K562 (cell line): Measurements from ENCODE around the gene NECAB2. TPM values are rescaled to one million over a fixed set of nuclear protein-coding genes. Genes with fewer than 3 reads are reported as not detected.

Experiments
- ATF3 ChIP-seq, 2 experiments: fragments of 450-650 bp in 1 of 2; sonication (generic) in 1 of 2; formaldehyde crosslinking in 1 of 2; IDR thresholded peaks in 1 of 2; conservative IDR thresholded peaks in 1 of 2; 2 replicates each; pipeline versions ENCODE4 v1.6.1 to v1.8.1; 2016 to 2023; ENCODE audit warnings: mild to moderate bottlenecking in 2 of 2, moderate library complexity in 2 of 2, inconsistent platforms in 1 of 2, missing genetic modification reagents in 1 of 2
- FOXA3 ChIP-seq, 2 experiments: fragments of 450-650 bp in 1 of 2; sonication (generic) in 1 of 2; formaldehyde crosslinking; IDR thresholded peaks in 1 of 2; conservative IDR thresholded peaks in 1 of 2; 2 replicates each; pipeline versions ENCODE4 v1.4.0 to v1.8.0; 2020 to 2022; ENCODE audit warnings: mild to moderate bottlenecking in 2 of 2, missing genetic modification reagents in 1 of 2
- NCOA4 ChIP-seq: fragments of 450-650 bp; IDR thresholded peaks from 2 replicates; pipeline ENCODE4 v1.6.1; 2018; ENCODE audit warnings: mild to moderate bottlenecking; ENCODE audit not compliant: partially characterized antibody
- NKRF ChIP-seq: fragments of 450-650 bp; IDR thresholded peaks from 2 replicates; pipeline ENCODE4 v1.6.1; 2016; ENCODE audit warnings: borderline replicate concordance
- NR1H2 ChIP-seq: sonication (generic); formaldehyde crosslinking; IDR thresholded peaks from 2 replicates; pipeline ENCODE4 v1.4.0; 2020; ENCODE audit warnings: mild to moderate bottlenecking, missing genetic modification reagents
- NR2C2 ChIP-seq, 2 experiments: fragments of 200-800 bp in 1 of 2; sonication (Bioruptor generic) in 1 of 2; sonication (generic) in 1 of 2; formaldehyde crosslinking in 1 of 2; IDR thresholded peaks; 2 replicates each; pipeline versions ENCODE4 v1.6.1 to v1.8.0; 2016 to 2022; ENCODE audit warnings: mild to moderate bottlenecking in 1 of 2, missing compliant biosample characterization in 1 of 2, missing genetic modification characterization in 1 of 2, missing genetic modification reagents in 1 of 2
- PBX2 ChIP-seq, 2 experiments: IDR thresholded peaks in 1 of 2; conservative IDR thresholded peaks in 1 of 2; 2 replicates each; pipeline ENCODE4 v1.6.1; 2016; ENCODE audit warnings: low read depth in 2 of 2, mild to moderate bottlenecking in 1 of 2, missing compliant biosample characterization in 1 of 2, missing genetic modification characterization in 1 of 2, moderate library complexity in 1 of 2
- SRSF1 ChIP-seq: fragments of 200-400 bp; formaldehyde crosslinking; IDR thresholded peaks from 2 replicates; pipeline ENCODE4 v1.6.1; 2017; ENCODE audit warnings: mild to moderate bottlenecking, low read depth, low read length, moderate library complexity
- TAF15 ChIP-seq: fragments of 200-400 bp; formaldehyde crosslinking; IDR thresholded peaks from 2 replicates; pipeline ENCODE4 v1.6.1; 2017; ENCODE audit warnings: mild to moderate bottlenecking, low read depth, low read length, moderate library complexity
- TBP ChIP-seq: optimal IDR thresholded peaks from 2 replicates; pipeline ENCODE3; 2011; ENCODE audit warnings: low read depth, low read length, improper control_type of control experiment
- XRCC4 ChIP-seq: IDR thresholded peaks from one replicate; pipeline ENCODE4 v1.6.1; 2011; ENCODE audit not compliant: insufficient read depth, insufficient read length; ENCODE audit errors: extremely low read depth
- ZMIZ1 ChIP-seq, 2 experiments: fragments of 150-350 bp in 1 of 2; IDR thresholded peaks; 2 replicates each; pipeline ENCODE4 v1.6.1; 2012 to 2016; ENCODE audit warnings: low read depth in 2 of 2, low read length in 2 of 2, mild to moderate bottlenecking in 1 of 2, moderate library complexity in 1 of 2
- ZNF668 ChIP-seq: fragments of 250-450 bp; sonication (Bioruptor Pico); IDR thresholded peaks from 2 replicates; pipeline ENCODE4 v1.8.0; 2022; ENCODE audit warnings: mild to moderate bottlenecking, inconsistent platforms
- polyA plus RNA-seq, 8 experiments: library from polyadenylated mRNA; depleted of rRNA in 4 of 8; stranded (reverse) in 5 of 8; unstranded in 3 of 8; fragments of >200 nt; fragmentation: Nextera tagmentation in 2 of 8; fragmentation: Illumina TruSeq in 1 of 8; extraction: Ambion mirVana in 2 of 8; extraction: Trizol in 1 of 8; gene quantifications; 2 replicates each; pipeline versions ENCODE4 v1.2.1 to v1.2.3, GENCODE V29; 2011 to 2014; ENCODE audit warnings: inconsistent platforms in 1 of 8, missing spikeins in 1 of 8
- total RNA-seq, 7 experiments: library from RNA; depleted of rRNA in 6 of 7; stranded (reverse); fragments of >200 nt in 6 of 7; fragmentation: Illumina TruSeq in 2 of 7; extraction: Trizol in 2 of 7; gene quantifications; 2 replicates each; pipeline versions ENCODE4 v1.2.1 to v1.2.3, GENCODE V29; 2011 to 2021; ENCODE audit warnings: low replicate concordance in 1 of 7

Gene NECAB2
- total and polyA plus RNA-seq, 9 of the 15 experiments (the other 6 are each of a cell fraction or from before 2014, with no cell fraction given), result 0.03 to 0.28 TPM; not detected in 7

GRCh38 chr16:83953796-83954576 lies 14.1 kb upstream of the NECAB2 start (continued):
- TF ChIP-seq SRSF1 (no peak), PBX2 (CRISPR knock-in tag; IDR thresholded peaks at IDR 0.05; ENCODE audit: low read depth) (no peak), PBX2 (tag; conservative IDR thresholded peaks at IDR 0.05; ENCODE audit: low read depth) (0 out of 2 replicates have a peak, but pooled peaks have one; percentile 25), ATF3 (IDR thresholded peaks at IDR 0.05) (no peak), ATF3 (CRISPR knock-in tag; conservative IDR thresholded peaks at IDR 0.05) (no peak), TAF15 (no peak), ZNF668 (CRISPR knock-in tag) (no peak), NR2C2 (CRISPR knock-in tag; IDR thresholded peaks at IDR 0.05) (no peak), NR2C2 (tag; IDR thresholded peaks at IDR 0.05) (peak; percentile 42; the same call in 1 of the 2 replicates), NR1H2 (CRISPR knock-in tag) (no peak), TBP (peak; percentile 20), NCOA4 (no peak), ZMIZ1 (IDR thresholded peaks at IDR 0.05; ENCODE audit: low read depth in 2 of 2, low read length in 2 of 2) (0 out of 4 replicates have a peak, but pooled peaks of 1 of the 2 experiments have one; percentile 40), NKRF (0 out of 2 replicates have a peak, but pooled peaks have one; percentile 45), FOXA3 (CRISPR knock-in tag; conservative IDR thresholded peaks at IDR 0.05 in 1 of 2, IDR thresholded peaks at IDR 0.05 in 1 of 2) (0 out of 4 replicates have a peak, but pooled peaks of 1 of the 2 experiments have one; percentile 34), XRCC4 (no peak)
